Thyroid gland (tissue), 4 donors: Measurements from ENCODE around the gene FAM83E. TPM values are rescaled to one million over a fixed set of nuclear protein-coding genes. Genes with fewer than 3 reads are reported as not detected.

Experiments
- DNase-seq, 2 donors: peaks; one replicate each; pipeline ENCODE4 v3.0.0-alpha.2; 2019
- H3K27ac ChIP-seq, 3 donors: fragments of 200-600 bp; sonication (generic); 1 replicate in 2 of 3; 2 replicates in 1 of 3; pipeline ENCODE4 v1.5.1; 2016 to 2019; ENCODE audit warnings: mild to moderate bottlenecking in 1 of 3, moderate library complexity in 1 of 3
- H3K27me3 ChIP-seq: fragments of 200-600 bp; sonication (generic); one replicate; pipeline ENCODE4 v1.5.1; 2019
- H3K36me3 ChIP-seq, 2 donors: fragments of 200-600 bp; sonication (generic); one replicate each; pipeline ENCODE4 v1.5.1; 2016 to 2019
- H3K4me1 ChIP-seq, 2 donors: fragments of 200-600 bp; sonication (generic); one replicate each; pipeline ENCODE4 v1.5.1; 2017 to 2019
- H3K4me3 ChIP-seq, 3 donors: fragments of 200-600 bp; sonication (generic); replicated peaks in 1 of 3; 1 replicate in 2 of 3; 2 replicates in 1 of 3; pipeline ENCODE4 v1.5.1; 2016; ENCODE audit warnings: mild to moderate bottlenecking in 1 of 3
- H3K9me3 ChIP-seq: fragments of 200-600 bp; sonication (generic); one replicate; pipeline ENCODE4 v1.5.1; 2017
- CTCF ChIP-seq, 6 experiments: fragments of 200-600 bp in 3 of 6; fragments of 450-650 bp in 3 of 6; sonication (generic) in 3 of 6; IDR thresholded peaks; one replicate each; pipeline ENCODE4 v1.5.1; 2016 to 2019; ENCODE audit warnings: antibody characterized with exemption in 6 of 6, mild to moderate bottlenecking in 2 of 6, inconsistent platforms in 1 of 6, moderate library complexity in 1 of 6
- POLR2A ChIP-seq, 2 donors: fragments of 450-650 bp; IDR thresholded peaks; one replicate each; pipeline ENCODE4 v1.6.1; 2017; ENCODE audit warnings: antibody characterized with exemption in 2 of 2, mild to moderate bottlenecking in 2 of 2, moderate library complexity in 1 of 2
- WGBS, 2 donors: methylation state at CpG; one replicate each; pipeline ENCODE4 v1.1.5; 2017; 5-methylcytosine and 5-hydroxymethylcytosine counted together
- intact Hi-C: fragments of 100-400 bp; cut with DNase I; formaldehyde crosslinking; loops from one replicate; pipeline ENCODE4 v1.15.1; 2023
- total RNA-seq, 4 donors: library from RNA; depleted of rRNA; stranded (reverse); fragments of >200 nt; gene quantifications; one replicate each; pipeline ENCODE4 v1.2.3, GENCODE V29; 2016

The FAM83E gene
- total RNA-seq, 4 donors from 2014 or later = not detected

GRCh38 chr19:48571378-48572162 lies 43.3 kb downstream of the FAM83E start:
- Histone ChIP-seq H3K4me1 (peaks cover 20 to 33% of the 10 kb centered on the region in 2 donors), H3K27ac (peak overlapping the region; percentile 53 to 71 (median 62)), H3K27me3 (no peaks in the 10 kb centered on the region), H3K4me3 (no peak overlapping the region), H3K9me3 (no peaks in the 10 kb centered on the region), H3K36me3 (no peaks in the 10 kb centered on the region)
- peak; percentile 76 to 89 for DNase-seq
- 41 to 67% methylated on average over 5 of the region's 5 CpGs for WGBS, 2 donors
- intact Hi-C loops = no loop called here
- TF ChIP-seq POLR2A (IDR thresholded peaks at IDR 0.05) (no peak), CTCF (IDR thresholded peaks at IDR 0.05) (no peak)

GRCh38 chr19:48569814-48570213 lies 45.1 kb downstream of the FAM83E start:
- peaks cover 20 to 35% of the 10 kb centered on the region in 2 donors for H3K4me1 ChIP-seq
- no peak overlapping the region for H3K27ac ChIP-seq
- 55 to 59% methylated on average over 11 of the region's 11 CpGs for WGBS, 2 donors
- H3K36me3 ChIP-seq = no peaks in the 10 kb centered on the region
- DNase-seq = no peak
- H3K4me3 ChIP-seq = no peak overlapping the region
- H3K27me3 ChIP-seq = no peaks in the 10 kb centered on the region
- H3K9me3 ChIP-seq = no peaks in the 10 kb centered on the region
- intact Hi-C loops = no loop called here
- no peak for TF ChIP-seq CTCF (IDR thresholded peaks at IDR 0.05)
- TF ChIP-seq POLR2A (IDR thresholded peaks at IDR 0.05) = no peak

- peak overlapping the region; percentile 83 to 92 (median 90) for H3K27ac ChIP-seq
- intact Hi-C loops = no loop called here
- H3K9me3 ChIP-seq = no peaks in the 10 kb centered on the region
- peak; percentile 97 to 98 for DNase-seq
- H3K4me1 ChIP-seq = peaks cover 20 to 35% of the 10 kb centered on the region in 2 donors
- H3K4me3 ChIP-seq = no peak overlapping the region
- no peaks in the 10 kb centered on the region for H3K27me3 ChIP-seq
- TF ChIP-seq POLR2A (IDR thresholded peaks at IDR 0.05) (peak in 1 of 2 donors; percentile 63), CTCF (IDR thresholded peaks at IDR 0.05) (no peak)
- 5 to 18% methylated on average over 12 to 17 of the region's 19 CpGs for WGBS, 2 donors
- H3K36me3 ChIP-seq = no peaks in the 10 kb centered on the region
These were observed 46.5 kb downstream of the FAM83E start for GRCh38 chr19:48568345-48568886.

GRCh38 chr19:48565090-48565489 lies 49.8 kb downstream of the FAM83E start:
- Histone ChIP-seq H3K36me3 (no peaks in the 10 kb centered on the region), H3K4me3 (no peak overlapping the region), H3K4me1 (peaks cover 20 to 26% of the 10 kb centered on the region in 2 donors), H3K27ac (no peak overlapping the region), H3K27me3 (no peaks in the 10 kb centered on the region), H3K9me3 (no peaks in the 10 kb centered on the region)
- WGBS, 2 donors = 93 to 94% methylated on average over 7 of the region's 7 CpGs
- no peak for DNase-seq
- intact Hi-C loops = no loop called here
- TF ChIP-seq CTCF (IDR thresholded peaks at IDR 0.05) (no peak), POLR2A (IDR thresholded peaks at IDR 0.05) (no peak)

Other genes starting within 250 kb of the FAM83E start
- 100 to 1,000 TPM; 121 to 160 (median 141) TPM for gene KDELR1, start 223.5 kb downstream of the FAM83E start, total RNA-seq
- gene GRIN2D, start 221.4 kb downstream of the FAM83E start, total RNA-seq = 1 to 10 TPM in 1 of 4 donors, under 1 TPM in 3; 0.56 to 2.2 (median 0.84) TPM
- 10 to 100 TPM; 22.4 to 40.5 (median 29.1) TPM for gene GRWD1, start 169.1 kb downstream of the FAM83E start, total RNA-seq
- 1 to 10 TPM; 1.2 to 1.9 (median 1.4) TPM for gene KCNJ14, start 159.5 kb downstream of the FAM83E start, total RNA-seq
- 100 to 1,000 TPM in 2 of 4 donors, 10 to 100 TPM in 2; 91.6 to 232 (median 139) TPM for gene CYTH2, start 145.7 kb downstream of the FAM83E start, total RNA-seq
- 1 to 10 TPM; 3.0 to 7.1 (median 4.6) TPM for gene LMTK3, start 103.2 kb downstream of the FAM83E start, total RNA-seq
- under 1 TPM in 3 of 4 donors, not detected in 1; 0.54 to 0.88 (median 0.78) TPM for gene SULT2B1, start 62.9 kb downstream of the FAM83E start, total RNA-seq
- under 1 TPM in 1 of 4 donors, not detected in 3; 0.67 TPM for gene SPACA4, start 8.3 kb downstream of the FAM83E start, total RNA-seq
- 1,000 to 10,000 TPM; 1,845 to 2,426 (median 1,951) TPM for gene RPL18, start 4.1 kb upstream of the FAM83E start, total RNA-seq
- 10 to 100 TPM; 17.1 to 45.4 (median 31.4) TPM for gene SPHK2, start 4.4 kb upstream of the FAM83E start, total RNA-seq
- gene DBP, start 22.3 kb upstream of the FAM83E start, total RNA-seq = 10 to 100 TPM; 18.9 to 32.8 (median 25.1) TPM
- gene CA11, start 31.1 kb upstream of the FAM83E start, total RNA-seq = 10 to 100 TPM in 1 of 4 donors, 1 to 10 TPM in 3; 4.6 to 13.4 (median 6.3) TPM
- 1 to 10 TPM in 1 of 4 donors, under 1 TPM in 2, not detected in 1; 0.45 to 1.2 (median 0.78) TPM for gene NTN5, start 57.9 kb upstream of the FAM83E start, total RNA-seq
- gene FUT2, start 80.9 kb upstream of the FAM83E start, total RNA-seq = 1 to 10 TPM in 1 of 4 donors, under 1 TPM in 1, not detected in 2; 0.27 to 1.3 TPM
- under 1 TPM in 3 of 4 donors, not detected in 1; 0.29 to 0.67 (median 0.54) TPM for gene MAMSTR, start 104.6 kb upstream of the FAM83E start, total RNA-seq
- 10 to 100 TPM in 2 of 4 donors, 1 to 10 TPM in 2; 9.7 to 25.8 (median 14.0) TPM for gene RASIP1, start 125.5 kb upstream of the FAM83E start, total RNA-seq
- 1 to 10 TPM in 2 of 4 donors, not detected in 2; 1.1 TPM for gene IZUMO1, start 131.8 kb upstream of the FAM83E start, total RNA-seq
- gene FUT1, start 137.6 kb upstream of the FAM83E start, total RNA-seq = 1 to 10 TPM; 1.7 to 3.0 (median 2.0) TPM
- not detected for gene FGF21, start 140.4 kb upstream of the FAM83E start, total RNA-seq
- gene BCAT2, start 196.0 kb upstream of the FAM83E start, total RNA-seq = 10 to 100 TPM; 35.4 to 52.8 (median 45.9) TPM
- 10 to 100 TPM; 11.9 to 46.8 (median 22.2) TPM for gene HSD17B14, start 221.4 kb upstream of the FAM83E start, total RNA-seq